ENCODE results near the gene CELSR1.

CELSR1 gene

GRCh38 chr22:46574993-46575910, 37.8 kb upstream of the CELSR1 start:
- DNase-seq, result no peak

- no peak for DNase-seq
Observed at GRCh38 chr22:46574438-46574992, 37.1 kb upstream of the CELSR1 start.

- no peak for DNase-seq
Observed at GRCh38 chr22:46573781-46574437, 36.5 kb upstream of the CELSR1 start.

DNA sequence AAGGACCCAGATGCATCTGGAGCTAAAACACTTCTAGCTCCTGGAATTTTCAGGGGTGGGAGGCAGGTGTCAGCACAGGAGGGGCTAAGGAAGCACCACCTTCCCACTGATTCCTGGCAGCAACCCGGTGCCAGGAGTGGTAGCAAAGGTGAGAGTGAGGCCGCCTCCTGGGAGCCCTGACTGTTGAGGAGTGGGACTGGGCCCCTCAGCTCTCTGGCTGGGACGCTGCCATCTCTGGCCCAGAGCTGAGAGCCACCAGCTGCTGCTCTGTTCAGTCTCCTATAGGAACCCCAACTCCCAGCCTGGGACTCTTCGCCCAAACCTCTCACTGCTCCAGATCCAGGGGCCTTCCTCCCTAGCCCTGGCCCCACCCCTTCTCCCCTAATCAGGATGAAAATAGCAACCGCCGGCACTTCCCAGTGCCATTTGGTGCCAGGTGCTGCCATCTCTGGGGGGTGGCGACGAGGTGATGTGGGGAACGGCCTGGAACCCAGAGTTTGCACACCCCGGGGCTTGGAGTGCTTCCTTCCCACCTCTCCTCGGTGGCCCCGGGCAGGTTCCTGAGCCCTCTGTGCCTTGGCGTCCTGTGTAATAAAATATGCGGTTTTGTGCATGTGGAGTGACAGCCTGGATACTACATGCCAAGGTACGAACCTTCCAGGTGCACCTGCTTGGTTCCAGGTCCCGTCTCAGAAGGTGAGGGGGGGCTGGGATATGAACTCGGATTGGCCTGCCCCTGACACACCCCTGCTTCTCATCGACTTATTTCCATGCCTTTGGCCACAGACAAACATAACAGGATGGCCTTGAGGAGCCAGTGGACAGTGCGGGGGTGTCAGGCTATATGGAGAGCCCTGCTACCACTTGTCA, 35.7 kb upstream of the CELSR1 start:
- DNase-seq, result no peak

GRCh38 chr22:46571642-46572250, 34.3 kb upstream of the CELSR1 start:
- no peak for DNase-seq

DNA sequence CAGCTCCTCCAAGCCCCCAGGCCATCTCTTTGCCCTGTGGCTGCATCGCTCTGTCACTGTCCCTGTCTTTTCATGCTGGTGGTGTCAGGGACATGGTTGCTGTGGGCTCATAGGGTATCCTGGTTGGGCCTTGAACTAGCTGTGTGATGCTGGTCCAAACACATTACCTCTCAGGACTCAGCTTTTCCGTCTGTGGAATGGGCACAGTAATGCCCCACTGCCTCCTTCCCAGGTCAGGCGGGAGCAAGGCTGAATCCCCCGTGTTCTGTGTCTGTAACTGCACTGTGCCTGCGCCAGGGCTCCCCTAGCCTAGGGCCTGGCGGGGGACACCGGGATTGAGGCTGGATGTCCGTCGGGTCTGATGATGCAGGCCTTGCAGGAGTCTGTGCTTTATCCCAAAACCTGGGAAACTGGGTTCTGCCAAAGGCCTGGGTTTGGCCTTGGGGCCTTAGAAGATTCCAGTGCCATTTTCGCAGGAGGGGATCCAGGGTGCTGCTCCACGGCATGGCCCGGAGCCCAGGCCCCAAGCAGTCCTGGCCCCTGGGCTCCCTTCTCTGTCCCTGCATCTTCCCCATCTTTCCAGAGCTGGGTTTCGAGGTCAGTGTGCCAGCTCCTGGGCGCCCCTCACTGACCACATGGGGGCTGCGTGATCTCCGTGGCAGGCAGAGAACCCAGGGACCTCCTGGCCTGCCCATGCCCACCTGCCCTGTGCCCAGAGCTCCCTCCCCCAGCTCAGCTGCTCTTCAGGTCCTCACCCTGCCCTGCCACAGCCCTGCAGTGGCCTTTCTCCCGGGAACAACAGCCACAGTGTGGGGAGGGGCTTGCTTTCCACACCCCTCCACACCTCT, 32.7 kb upstream of the CELSR1 start:
- no peak for DNase-seq

DNA sequence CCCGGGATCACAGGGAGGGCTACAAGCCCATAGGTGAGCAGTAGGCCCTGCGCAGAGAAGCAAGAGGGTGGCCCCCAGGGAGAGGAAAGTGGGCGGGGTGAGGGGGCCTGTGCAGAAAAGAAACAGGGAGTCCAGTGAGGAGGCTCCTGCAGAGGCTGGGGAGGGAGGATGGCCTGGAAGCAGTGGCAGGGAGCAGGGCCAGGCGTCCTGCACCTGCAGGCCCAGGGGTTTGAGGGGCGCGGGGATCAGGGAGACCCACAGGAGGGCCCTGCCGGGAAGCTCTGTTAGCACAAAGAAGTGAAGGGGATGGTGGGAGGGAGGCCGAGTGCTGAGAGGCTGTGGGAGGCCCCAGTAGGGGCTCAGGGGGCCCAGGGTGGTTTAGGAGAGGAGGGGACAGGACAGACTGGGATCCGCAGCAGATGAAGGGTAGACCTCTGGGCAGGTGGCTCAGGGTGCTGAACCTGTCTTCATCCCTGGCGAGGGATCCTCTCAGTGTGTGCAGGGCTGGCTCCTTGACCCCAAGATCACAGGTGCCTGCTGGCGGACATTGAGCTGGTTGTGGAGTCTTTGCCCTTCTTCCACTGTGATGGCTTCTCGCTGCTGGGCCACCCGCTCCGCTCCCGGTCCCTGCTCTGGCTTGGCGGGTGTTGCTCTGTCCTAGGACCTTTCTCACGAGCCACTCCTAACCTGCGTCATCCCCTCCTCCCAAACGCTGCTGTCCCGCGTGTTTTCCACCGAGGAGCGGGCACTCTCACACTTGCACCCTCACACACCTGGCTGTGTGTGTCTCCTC, 31.8 kb upstream of the CELSR1 start:
- no peak for DNase-seq

- no peak for DNase-seq
Observed at GRCh38 chr22:46568102-46568809, 30.8 kb upstream of the CELSR1 start.

DNA sequence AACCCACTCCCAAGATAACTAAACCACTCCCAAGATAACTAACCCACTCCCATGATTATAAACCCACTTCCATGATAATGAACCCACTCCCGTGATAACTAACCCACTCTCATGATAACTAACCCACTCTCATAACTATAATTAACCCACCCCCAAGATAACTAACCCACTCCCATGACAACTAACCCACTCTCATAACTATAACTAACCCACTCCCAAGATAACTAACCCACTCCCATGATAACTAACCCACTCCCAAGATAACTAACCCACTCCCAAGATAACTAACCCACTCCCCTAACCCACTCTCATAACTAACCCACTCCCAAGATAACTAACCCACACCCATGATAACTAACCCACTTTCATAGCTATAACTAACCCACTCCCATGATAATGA, 30.1 kb upstream of the CELSR1 start:
- DNase-seq, result no peak

GRCh38 chr22:46564084-46564714, 26.8 kb upstream of the CELSR1 start:
- no peak for DNase-seq

DNA sequence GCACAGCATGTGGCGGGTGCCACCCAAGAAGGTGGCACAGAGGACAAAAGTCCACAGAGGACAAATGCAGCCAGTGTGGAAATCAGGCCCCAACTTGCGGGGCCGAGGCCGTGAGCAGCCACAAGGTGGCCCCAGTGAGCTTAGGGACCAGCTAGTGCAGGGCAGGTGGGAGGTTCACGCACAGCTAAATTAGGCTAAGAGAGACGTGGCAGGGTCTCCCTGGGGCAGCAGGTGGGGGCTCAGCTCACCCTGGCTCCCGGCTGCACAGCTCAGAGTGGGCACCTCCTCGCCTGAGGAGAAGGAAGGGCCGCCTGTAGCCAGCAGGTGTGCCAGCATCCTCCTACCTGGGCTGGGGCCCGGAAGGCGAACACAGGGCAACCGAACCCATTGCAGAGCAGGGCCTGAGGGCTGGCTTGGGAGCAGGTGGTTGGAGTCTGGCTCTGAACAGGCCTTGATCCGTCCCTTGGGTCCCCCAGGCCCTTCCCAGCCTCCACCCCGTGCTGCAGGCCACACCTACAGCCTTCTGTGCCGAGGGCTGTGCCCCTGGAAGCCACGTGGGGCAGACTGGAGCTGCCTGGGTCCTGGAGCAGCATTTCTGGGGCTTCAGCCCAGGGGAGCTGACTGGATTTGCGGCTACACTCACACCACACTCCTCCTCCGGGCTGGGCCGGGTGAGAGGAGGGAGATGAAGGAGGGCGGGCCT, 26.1 kb upstream of the CELSR1 start:
- DNase-seq, result no peak

- DNase-seq, result no peak
Observed at GRCh38 chr22:46561435-46561905, 24.1 kb upstream of the CELSR1 start.

- no peak for DNase-seq
Observed at GRCh38 chr22:46560696-46561295, 23.4 kb upstream of the CELSR1 start.

DNA sequence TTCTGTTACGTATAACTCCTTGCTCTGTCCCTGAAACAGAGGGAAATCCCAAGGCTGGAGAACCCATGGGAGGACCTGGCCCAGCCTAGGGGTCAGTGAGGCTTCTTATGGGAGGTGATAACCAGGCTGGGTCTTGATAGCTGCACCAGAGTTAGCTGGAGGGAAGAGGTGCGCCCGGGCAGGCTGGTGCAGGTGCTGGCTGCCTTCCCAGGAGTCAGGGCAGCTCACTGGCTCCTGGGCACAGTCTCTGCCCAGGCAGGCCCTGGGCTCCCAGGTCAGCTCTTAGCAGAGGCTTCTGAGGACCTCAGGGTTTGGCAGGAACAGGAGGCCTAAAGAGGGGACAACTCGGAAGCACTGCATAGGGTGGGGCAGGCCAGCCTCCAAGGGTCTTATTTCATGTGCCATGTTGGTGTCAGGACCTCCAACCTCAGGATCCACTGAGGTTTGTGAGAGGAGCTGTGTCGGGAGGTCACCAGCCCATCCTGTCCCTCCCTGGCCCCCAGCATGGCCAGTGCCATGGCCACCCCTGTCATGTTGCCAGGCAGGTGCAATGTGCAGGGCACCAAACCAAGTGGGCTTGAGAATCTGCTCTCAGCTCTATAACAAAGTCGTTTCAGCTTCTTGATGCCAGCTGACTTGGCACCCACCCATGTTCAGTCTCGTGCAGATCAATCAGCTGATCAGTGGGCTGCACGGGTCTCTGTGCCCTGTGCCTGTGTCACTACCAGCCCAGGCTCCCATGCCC, 20.5 kb upstream of the CELSR1 start:
- DNase-seq, result no peak

DNA sequence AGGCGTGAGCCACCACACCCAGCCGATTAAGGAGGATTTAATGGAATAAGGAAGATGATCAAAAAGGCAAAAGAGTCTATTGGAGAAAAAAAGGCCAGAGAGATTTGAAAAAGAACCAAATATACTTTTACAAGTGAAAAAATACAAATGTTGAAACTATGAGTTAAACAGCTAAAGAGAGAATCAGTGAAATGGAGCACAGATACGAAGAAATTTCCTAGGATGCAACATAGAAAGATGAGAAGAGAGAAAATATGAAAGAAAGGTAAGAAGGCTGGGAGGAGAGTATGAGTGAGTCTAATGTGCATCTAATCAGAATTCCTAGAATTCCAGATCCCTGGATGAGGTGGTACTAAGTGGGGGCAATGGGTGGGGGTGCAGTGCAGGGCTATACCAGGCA, 19.4 kb upstream of the CELSR1 start:
- no peak for DNase-seq

DNA sequence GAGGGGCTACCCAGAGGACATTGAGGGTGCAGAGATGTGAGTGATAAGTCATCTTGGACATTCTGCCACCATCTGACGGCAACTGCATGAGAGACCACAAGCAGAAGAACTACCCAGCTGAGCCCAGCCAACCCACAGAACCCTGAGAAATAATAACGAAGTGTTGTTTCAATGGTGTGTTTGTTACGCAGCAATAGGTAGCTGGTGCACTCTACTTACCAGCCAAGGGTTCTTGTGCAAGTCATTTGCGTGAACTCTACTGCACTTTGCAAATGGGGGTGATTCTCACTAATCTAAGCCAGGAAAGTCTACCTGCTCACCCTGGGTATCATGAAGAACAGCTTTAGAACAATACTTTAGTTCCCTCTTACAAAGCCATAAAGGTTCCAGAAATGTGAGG, 15.8 kb upstream of the CELSR1 start:
- no peak for DNase-seq

GRCh38 chr22:46551996-46552395, 14.6 kb upstream of the CELSR1 start:
- no peak for DNase-seq

- no peak for DNase-seq
Observed at GRCh38 chr22:46551321-46551720, 13.9 kb upstream of the CELSR1 start.
